Measurements from ENCODE around the gene QSOX2. TPM values are rescaled to one million over a fixed set of nuclear protein-coding genes. Genes with fewer than 3 reads are reported as not detected.
A peak's percentile ranks its signal among the peaks of the same experiment; 100 is the strongest.

Gene QSOX2
- polyA plus RNA-seq, 10 donors = 5.5 to 11.9 (median 8.0) TPM

GRCh38 chr9:136204838-136205706 lies 40.5 kb downstream of the QSOX2 start, which contains the start of gene LHX3:
Gene LHX3 (minus strand): TSS chr9:136205128. CDS start chr9:136205012, 116 bp downstream.
- peak; percentile 14 to 59 (median 38) for DNase-seq

- DNase-seq = no peak
These were observed 41.3 kb downstream of the QSOX2 start for GRCh38 chr9:136204145-136204805.

GRCh38 chr9:136203408-136204144 lies 42.0 kb downstream of the QSOX2 start:
- DNase-seq = no peak

- DNase-seq = no peak
These were observed 42.9 kb downstream of the QSOX2 start for GRCh38 chr9:136202454-136203407.

GRCh38 chr9:136201609-136202453 lies 43.8 kb downstream of the QSOX2 start:
- DNase-seq = peak in 2 of 3 donors; percentile 57 to 70

GRCh38 chr9:136201174-136201573 lies 44.4 kb downstream of the QSOX2 start:
- DNase-seq = no peak

GRCh38 chr9:136200424-136200823 lies 45.2 kb downstream of the QSOX2 start:
- DNase-seq = no peak

GRCh38 chr9:136199391-136200288 lies 46.0 kb downstream of the QSOX2 start:
- no peak for DNase-seq

GRCh38 chr9:136198605-136199083 lies 47.0 kb downstream of the QSOX2 start:
- peak in 1 of 3 donors; percentile 19 for DNase-seq

GRCh38 chr9:136197930-136198604 lies 47.5 kb downstream of the QSOX2 start:
- DNase-seq = no peak

GRCh38 chr9:136197084-136197875 lies 48.3 kb downstream of the QSOX2 start:
- DNase-seq = no peak

GRCh38 chr9:136196404-136197083 lies 49.1 kb downstream of the QSOX2 start:
- DNase-seq = no peak

GRCh38 chr9:136194540-136194939 lies 51.1 kb downstream of the QSOX2 start:
- DNase-seq = no peak

- no peak for DNase-seq
These were observed 51.7 kb downstream of the QSOX2 start for GRCh38 chr9:136193891-136194279.

GRCh38 chr9:136193127-136193890 lies 52.3 kb downstream of the QSOX2 start:
- DNase-seq = no peak

All from muscle of back (tissue), 11 donors.